GM21723 (cell line): ENCODE results near the gene PLP2.
"Not testable (repeated sequence)": the region's sequence is repeated elsewhere in the genome, so short reads cannot be mapped to it uniquely, and the experiment has no call there.

ENCODE experiments used
- ATAC-seq: cut with Tn5 transposase; IDR thresholded peaks from one replicate; pipeline ENCODE4 v1.9.1; 2021; ENCODE audit warnings: mild to moderate bottlenecking, moderate library complexity; ENCODE audit not compliant: unreplicated experiment

PLP2 gene

GRCh38 chrX:49171752-49172279, at the start of gene PLP2:
Gene PLP2, plus strand, starts transcription at chrX:49171898. Its CDS starts 103 bp downstream, at chrX:49172001.
- ATAC-seq: peak; percentile 41

GRCh38 chrX:49122499-49122898, 49.2 kb upstream of the PLP2 start:
- no peak for ATAC-seq

GRCh38 chrX:49127742-49128258, 43.9 kb upstream of the PLP2 start:
- not testable (repeated sequence) for ATAC-seq

- ATAC-seq: no peak
Observed at GRCh38 chrX:49129427-49129826, 42.3 kb upstream of the PLP2 start.

- not testable (repeated sequence) for ATAC-seq
Observed at GRCh38 chrX:49132275-49132674, 39.4 kb upstream of the PLP2 start.

GRCh38 chrX:49133759-49134158, 37.9 kb upstream of the PLP2 start:
- ATAC-seq: no peak

GRCh38 chrX:49137492-49137891, 34.2 kb upstream of the PLP2 start:
- ATAC-seq: no peak

GRCh38 chrX:49139713-49140112, 32.0 kb upstream of the PLP2 start:
- no peak for ATAC-seq

GRCh38 chrX:49142264-49142663, 29.4 kb upstream of the PLP2 start:
- not testable (repeated sequence) for ATAC-seq

GRCh38 chrX:49143154-49143553, 28.5 kb upstream of the PLP2 start:
- ATAC-seq: not testable (repeated sequence)

GRCh38 chrX:49147282-49147681, 24.4 kb upstream of the PLP2 start:
- ATAC-seq: no peak

GRCh38 chrX:49147936-49148335, 23.8 kb upstream of the PLP2 start:
- ATAC-seq: no peak

- not testable (repeated sequence) for ATAC-seq
Observed at GRCh38 chrX:49148390-49149100, 23.2 kb upstream of the PLP2 start.

GRCh38 chrX:49149291-49149690, 22.4 kb upstream of the PLP2 start:
- not testable (repeated sequence) for ATAC-seq

- ATAC-seq: no peak
Observed at GRCh38 chrX:49153467-49153866, 18.2 kb upstream of the PLP2 start.

- ATAC-seq: peak; percentile 6
Observed at GRCh38 chrX:49155243-49155899, 16.3 kb upstream of the PLP2 start.

GRCh38 chrX:49155900-49156837, 15.5 kb upstream of the PLP2 start:
- ATAC-seq: peak; percentile 82

- no peak for ATAC-seq
Observed at GRCh38 chrX:49157194-49157593, 14.5 kb upstream of the PLP2 start.

GRCh38 chrX:49160908-49161307, 10.8 kb upstream of the PLP2 start:
- no peak for ATAC-seq

- ATAC-seq: no peak
Observed at GRCh38 chrX:49161632-49162031, 10.1 kb upstream of the PLP2 start.

- no peak for ATAC-seq
Observed at GRCh38 chrX:49162620-49163019, 9.1 kb upstream of the PLP2 start, which contains the start of gene MAGIX. Gene MAGIX, plus strand, starts transcription at chrX:49162758. Its CDS starts 132 bp downstream, at chrX:49162890.
